Activated T-cell treated with anti-CD3 and anti-CD28 coated beads for 48 hours (primary cell): ENCODE measurements around the gene ENTPD6.
"Not testable (repeated sequence)": the region's sequence is repeated elsewhere in the genome, so short reads cannot be mapped to it uniquely, and the experiment has no call there.

Experiments
- DNase-seq: peaks from one replicate; pipeline ENCODE4 v3.0.0-alpha.2; 2020; ENCODE audit warnings: low read depth

Gene ENTPD6

DNA sequence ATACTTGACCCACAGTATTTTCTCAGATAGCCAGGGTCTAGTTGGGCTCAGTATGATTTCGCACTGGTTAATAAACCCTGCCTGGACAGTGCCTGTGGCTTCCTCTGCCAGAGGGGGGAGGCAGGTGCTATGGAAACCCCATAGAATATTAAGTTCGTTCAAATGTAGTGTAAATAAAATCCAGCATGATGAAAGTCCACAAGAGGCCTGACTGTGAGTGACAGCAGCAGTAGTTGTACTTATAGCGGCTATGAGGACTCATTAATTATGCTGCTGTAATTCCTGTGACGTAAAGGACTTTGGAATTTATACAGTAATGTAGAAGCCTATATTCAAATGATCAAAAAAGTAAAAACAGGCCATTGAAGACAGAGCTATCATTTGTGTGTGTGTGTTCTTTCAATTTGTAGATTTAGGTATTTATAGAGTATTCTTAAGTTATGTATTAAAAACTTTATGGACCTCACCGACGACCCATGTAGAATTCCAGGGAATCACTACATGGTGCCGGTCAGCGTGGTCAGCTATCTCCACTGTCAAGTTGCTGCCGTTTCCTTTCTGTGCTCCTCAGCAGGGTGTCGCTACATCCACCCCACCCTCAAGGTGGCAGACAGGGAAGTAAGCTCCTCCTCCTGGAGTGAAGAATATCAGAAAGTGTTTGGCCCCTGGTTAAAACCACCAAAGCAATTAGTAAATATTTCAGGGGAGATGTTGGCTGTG is 62.4 kb downstream of the ENTPD6 start:
- no peak for DNase-seq

DNA sequence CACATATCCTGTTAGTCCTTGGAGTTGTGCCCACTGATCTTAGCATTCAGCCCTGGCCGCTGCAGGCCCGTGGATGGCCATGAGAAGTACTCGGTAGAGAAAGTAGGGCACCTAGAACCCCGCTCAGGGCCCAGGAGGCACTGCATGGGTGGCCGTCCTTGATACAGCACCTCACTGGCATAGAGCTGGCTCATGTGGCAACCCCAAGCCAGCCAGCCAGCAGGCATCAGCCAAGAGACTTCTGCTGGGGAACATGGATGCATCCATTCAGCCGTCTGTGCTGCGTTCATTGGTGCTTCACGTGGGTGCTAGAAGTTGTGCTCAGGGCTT is 62.9 kb downstream of the ENTPD6 start:
- DNase-seq: no peak

DNA sequence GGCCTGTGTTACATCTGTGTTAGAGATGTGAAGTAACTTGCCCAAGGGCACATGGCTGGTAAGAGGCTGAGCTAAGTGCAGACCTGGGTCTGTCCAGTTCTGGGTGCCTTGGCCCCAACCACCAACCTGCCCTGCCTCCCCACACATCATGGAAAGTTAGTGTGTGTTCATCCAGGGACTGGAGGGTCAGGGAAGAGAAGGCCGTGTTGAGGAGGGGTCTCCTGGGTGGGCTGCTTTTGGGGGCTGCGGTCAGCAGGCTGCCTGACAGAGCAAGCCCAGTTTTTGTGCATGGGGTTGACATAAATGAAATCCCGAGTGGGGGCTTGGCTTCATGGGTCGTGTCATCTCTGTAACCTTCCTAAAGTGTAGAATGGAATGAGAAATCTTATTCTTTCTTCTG is 63.3 kb downstream of the ENTPD6 start:
- DNase-seq: no peak

DNA sequence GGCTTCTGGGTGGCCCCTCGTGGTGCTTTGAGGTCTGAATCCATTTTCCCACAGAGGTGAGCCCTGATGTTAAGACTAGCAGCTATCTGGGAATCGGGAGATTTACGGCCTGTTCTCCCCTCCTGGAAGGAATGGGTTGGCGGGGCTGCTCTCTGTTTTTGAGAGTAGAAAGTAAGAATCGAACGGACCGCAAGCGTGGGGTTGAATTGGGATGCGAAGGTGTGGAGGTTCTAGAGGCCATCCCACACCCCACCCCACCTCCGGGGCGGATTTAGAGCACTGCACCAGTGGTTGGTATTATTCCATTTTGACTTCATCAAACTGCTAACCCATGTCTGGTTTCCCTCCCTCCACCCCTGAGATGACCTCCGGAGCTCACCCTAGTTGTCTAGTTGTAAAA is 63.8 kb downstream of the ENTPD6 start:
- no peak for DNase-seq

DNA sequence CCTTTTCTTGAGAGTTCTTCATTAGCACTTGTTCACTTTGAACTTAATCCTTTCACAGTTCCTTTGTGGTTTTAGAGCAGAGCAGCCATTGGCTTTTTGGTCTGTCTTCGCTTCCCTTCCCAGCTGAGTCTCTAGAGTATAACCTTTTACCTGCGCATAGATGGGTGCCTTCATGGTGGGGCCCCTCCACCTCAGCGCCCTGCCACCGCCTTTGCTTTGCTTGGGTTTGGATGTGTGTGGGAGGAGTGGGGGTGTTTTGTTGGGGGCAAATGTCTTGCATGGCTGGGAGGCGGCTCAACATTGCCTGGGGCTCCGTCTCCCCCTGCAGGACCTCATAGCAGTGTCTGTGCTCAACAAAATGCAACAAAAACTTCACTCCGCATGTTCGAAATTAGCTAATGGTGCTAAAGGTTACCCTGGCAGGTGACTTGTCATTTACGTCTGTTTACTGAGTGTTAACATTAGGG is 64.3 kb downstream of the ENTPD6 start:
- DNase-seq: no peak

DNA sequence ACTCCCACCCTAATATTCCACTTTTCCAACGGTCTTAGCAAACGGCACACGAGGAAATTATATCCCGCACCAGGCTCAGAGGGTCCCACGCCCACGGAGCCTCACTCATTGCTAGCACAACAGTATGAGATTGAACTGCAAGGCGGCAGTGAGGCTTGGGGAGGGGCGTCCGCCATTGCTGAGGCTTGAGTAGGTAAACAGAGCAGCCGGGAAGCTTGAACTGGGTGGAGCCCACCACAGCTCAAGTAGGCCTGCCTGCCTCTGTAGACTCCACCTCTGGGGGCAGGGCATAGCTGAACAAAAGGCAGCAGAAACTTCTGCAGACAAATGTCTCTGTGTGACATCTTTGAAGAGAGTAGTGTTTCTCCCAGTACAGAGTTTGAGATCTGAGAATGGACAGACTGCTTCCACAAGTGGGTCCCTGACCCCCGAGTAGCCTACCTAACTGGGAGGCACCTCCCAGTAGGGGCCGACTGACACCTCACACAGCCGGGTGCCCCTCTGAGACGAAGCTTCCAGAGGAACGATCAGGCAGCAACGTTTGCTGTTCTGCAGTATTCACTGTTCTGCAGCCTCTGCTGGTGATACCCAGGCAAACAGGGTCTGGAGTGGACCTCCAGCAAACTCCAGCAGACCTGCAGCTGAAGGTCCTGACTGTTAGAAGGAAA is 65.4 kb downstream of the ENTPD6 start:
- not testable (repeated sequence) for DNase-seq

DNA sequence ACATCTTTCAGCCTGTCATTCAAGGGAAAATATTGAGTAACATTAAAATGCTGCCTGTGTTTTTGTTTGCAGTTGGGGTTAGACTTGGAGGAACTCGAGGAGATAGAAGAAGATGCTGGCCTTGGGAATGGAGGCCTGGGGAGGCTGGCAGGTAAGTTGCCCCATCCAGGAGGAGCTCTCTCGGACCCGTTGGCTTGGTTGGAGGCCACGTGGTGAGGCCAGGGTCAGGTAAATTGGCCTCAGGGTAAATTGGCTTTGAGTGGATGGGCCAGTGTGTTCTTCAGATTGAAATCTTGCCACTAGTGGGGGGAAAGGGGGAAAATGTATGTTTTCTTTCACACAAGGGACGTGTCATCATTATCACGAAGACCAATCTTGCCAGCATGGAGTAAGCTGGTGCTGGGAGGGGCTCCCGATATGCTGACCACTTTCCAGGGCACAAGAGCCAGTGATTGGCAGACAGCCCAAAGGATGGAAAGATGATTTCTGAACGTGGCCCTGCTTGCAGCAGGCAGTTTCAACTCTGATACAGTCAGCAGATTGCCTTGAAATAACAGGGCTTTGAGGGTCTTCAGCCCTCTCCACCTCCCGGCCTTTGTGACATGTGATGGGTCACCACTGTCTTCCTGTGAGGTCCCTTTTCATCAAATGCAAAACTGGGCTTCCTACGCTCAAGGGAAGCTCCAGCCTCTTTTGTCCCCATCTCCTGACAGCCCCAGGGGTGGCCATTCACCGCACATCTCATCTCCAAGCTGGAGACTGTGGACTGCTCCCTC is 73.7 kb downstream of the ENTPD6 start:
- no peak for DNase-seq

DNA sequence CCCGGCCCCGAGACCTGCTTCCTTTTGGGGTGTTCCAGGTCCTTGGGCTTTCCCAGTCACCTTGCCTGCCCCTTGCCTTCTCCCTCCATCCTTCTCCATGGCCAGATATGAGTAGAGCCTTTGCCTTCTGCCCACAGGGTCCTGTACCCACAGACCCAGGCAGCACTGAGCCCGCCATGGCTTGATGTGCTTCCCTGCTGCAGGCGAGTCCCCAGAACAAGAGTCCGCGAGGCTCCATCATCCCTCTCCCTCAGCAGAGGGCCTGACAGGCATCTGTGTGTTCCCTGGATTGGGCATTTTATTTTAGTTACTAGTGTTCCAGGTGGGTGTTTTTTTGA is 74.3 kb downstream of the ENTPD6 start:
- no peak for DNase-seq

DNA sequence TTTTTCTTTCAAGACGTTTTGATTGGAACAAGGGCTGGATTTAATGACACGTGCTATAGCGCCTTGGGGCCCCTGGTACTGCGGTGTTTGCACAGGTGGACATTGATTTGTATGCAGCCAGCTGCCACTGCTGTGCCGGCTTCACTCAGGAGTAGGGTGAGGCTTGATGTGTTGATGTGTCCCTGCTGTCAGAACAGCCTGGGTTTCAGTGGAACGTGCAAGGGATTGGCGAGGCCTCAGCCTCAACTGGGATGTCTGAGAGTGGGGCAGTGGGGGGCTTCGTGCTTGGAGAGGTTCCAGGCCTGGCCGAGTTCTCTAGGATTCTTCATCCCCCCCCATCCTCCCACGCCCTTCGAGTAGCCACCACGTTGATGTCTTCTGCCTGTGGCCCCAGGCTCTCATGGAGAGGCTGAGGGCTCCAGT is 75.3 kb downstream of the ENTPD6 start:
- DNase-seq: no peak

DNA sequence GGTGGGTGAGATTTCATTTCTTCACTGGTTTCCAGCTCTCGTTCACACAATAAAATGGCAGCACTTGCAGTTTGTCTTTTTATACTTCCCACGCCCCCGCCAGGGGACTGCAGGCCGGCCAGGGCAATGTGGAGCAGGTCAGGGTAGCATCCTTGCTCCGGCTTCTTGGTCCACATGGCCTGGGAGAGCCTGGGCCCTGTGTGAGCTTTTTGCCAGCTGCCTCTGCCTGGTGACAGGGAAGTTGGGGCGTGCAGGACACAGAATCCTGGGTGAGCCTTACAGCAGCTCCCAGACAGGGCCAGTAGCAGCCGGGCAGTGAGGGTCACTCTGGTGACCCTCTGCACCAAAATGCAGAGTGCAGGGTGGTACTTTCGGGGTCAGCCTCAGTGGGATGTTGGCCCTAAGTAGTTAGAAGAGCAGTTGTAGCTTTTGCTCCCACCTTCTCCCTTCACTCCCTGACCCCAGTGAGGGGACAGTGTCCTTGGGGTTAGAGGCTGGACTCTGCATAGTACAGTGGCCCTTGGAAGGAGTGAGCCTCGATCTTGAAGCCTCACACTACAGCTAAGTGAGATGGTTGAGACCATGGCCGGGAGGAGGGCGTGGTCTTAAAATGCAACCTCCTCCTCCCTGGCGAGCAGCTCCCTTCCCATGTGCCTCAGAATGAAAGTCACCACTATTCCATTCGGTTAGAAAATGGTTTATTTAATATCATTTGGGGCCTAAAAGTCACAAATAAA is 76.1 kb downstream of the ENTPD6 start:
- no peak for DNase-seq

DNA sequence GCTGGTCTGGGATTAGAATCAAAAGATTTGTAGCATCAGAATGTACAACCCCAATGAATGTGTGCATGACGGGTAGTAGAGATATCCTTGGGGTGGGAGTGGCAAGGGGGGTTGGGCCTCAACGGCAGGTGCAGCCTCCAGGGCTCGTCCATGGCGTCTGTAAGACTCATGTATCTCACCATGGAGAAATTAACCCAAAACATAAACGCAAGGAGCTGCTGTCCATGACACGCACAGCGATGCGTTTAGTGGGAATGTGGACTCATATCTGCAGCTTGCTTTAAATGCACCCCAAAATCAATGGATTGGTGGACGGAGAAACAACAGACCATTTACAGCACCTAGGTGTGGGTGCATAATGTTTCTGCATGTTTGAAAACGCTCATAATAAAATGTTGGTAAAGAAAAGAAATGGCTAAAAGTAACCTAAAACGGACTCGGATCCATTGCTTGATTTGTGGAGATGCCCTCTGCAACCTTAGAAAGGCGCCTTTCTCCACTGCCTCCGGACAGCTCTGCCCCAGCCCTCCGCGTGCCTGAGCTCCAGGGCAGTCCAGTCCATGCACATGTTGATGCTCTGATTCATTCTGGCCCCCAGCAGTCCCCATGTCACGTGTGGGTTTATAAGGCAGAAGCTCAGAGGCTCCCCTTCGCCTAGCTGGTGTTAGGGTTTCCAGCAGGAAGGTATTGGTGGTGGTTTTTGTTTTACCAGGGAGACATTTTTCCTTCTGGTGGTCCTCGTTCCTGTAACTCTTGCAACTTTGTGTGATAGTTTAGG is 76.9 kb downstream of the ENTPD6 start:
- no peak for DNase-seq

DNA sequence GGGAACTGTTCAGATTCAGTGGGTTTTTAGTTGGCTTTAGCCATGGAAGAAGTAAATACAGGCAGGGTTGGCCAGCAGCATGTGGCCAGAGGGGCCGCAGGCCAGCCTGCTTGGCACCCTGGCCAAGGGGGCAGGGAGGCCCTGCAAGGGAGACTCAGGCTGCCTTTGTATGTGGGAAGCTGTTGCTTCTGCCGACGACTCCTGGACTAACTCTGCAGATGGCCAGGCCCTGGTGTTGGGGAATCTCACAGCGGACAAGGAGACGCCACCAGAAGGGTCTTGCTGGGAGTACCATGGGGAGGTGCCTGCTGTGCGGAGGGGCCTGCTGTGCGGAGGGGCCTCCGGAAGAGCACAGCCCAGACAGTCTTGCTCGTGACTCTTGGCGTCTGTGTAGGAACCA is 77.5 kb downstream of the ENTPD6 start:
- no peak for DNase-seq

DNA sequence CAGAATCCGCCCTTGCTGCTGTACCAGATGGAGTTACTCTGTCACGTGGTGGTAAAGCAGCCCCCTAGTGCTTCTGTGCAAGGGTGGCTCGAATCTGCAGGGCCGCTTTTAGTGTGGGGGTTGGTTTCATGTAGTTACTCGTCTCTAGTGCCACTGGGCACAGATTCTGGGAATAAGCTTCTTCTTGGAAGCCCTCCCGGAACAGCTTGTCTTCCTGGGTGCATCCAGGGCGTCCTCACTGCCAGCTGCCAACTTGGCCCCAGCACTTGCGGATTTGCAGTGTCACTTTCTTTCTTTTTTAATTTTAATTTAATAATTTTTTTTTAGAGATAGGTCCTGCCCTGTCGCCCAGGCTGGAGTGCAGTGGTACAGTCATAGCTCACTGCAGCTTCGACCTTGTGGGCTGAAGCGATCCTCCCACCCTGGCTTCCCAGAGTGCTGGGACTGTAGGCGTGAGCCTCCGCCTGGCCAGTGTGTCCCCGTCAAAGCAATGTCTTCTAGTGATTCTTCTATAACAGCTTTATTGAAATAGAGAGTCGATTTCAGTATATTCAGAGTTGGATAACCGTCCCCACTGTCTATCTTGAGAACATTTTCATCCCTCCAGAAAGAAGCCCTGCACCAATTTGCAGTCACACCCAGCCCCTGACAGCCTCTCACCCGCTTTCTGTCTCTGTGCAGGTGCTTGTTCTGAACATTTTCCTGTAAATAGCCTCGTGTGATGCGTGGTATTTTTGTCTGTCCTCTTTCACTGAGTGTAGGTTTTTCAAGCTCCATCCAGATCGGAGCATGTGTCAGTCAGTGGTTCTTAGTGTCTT is 78.2 kb downstream of the ENTPD6 start:
- no peak for DNase-seq

DNA sequence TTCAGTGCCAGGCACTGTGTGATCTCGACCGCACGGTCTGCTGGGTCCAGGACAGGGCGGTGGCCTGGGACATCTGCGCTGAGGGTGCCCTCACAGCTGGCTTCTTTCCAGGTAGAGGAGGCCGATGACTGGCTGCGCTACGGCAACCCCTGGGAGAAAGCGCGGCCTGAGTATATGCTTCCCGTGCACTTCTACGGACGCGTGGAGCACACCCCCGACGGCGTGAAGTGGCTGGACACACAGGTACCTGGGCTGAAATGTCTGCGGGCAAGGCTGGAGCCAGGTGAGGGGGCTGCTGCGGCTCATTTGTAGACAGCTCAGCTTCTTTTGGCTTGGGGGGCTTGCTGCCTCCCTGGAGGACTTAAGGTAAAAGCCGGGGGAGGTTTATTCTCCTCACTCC is 79.0 kb downstream of the ENTPD6 start:
- DNase-seq: no peak

DNA sequence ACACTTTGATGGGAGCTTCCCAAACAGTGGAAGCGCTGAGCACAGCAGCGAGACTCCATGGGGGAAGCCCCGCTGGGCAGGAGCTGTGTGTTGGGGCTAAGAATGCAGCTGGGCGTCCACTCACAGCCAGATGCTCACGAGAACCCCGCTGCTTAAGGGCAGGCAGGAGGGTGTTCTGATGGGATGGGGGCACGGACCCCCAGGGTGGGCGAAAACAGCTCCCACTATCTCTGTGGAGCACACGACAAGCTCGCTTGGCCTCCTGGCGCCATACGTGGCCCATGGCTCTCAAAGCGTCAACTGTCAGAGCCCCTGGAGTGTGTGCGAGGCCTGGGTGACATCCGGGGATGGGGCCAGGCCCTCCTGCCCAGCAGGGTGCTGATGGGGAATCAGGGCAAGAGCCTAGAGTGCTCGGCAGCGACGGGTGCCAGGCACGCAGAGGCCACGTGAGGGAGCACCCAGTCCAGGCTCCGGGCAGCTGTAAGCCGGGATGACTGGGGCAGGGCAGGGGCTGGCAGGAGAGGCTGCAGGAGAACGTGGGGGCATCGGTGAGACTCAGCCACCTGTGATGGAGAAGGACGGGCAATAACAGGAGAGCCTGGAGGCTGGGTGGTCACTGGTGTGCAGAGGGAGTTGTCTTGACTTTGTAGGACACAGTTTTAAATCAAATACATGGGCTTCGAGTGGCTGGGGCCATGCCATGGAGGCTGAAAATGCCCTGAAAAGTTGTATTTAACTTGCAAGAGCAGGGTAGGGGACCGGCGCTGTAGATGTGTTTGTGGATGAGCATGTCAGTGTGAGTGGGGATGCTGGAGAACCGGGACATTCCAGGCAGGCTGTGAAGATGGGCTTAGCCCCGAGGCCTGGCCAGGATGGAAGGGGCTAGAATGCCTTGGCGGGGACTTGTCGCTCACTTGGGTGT is 79.6 kb downstream of the ENTPD6 start:
- DNase-seq: no peak

DNA sequence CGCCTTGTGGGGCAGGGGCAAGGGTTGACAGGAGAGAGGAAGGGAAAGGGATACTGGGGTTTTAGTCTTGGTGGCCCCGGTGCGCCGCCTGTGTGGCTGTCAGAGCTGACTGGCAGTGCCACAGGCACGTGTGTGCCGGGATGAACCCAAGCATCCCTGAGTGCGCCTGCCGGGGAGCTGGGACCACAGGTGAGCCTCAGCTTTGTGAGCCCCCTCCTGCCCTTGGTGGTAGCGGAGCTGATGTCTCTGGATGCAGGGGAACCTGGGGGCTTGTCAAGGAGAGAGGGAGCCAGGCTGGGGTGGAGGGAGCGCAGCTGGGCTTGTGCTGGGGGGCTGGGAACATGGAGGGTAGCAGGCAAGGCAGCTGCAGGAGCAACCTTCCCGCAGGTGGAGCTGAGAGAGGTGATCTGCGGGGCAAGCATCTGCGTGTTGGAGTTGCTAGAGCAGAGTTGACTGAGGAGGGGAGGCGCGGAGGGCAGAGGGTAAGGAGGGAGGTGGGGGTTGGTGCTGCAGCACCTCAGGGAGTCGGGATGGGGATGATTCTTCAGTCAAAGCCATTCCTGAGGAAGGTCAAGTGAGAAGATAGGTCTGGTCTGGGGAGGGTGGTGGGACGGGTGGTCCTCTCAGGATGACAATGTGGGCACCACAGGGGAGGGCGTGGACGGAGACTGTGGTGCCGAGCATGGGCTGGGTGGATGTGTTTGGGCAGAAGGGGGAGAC is 80.5 kb downstream of the ENTPD6 start:
- no peak for DNase-seq
